WTC11 (cell line): ENCODE data around the gene CHST14. TPM values are rescaled to one million over a fixed set of nuclear protein-coding genes. Genes with fewer than 3 reads are reported as not detected.

Source experiments
- CBFB ChIP-seq: sonication (generic); formaldehyde crosslinking; IDR thresholded peaks from 2 replicates; pipeline ENCODE4 v1.8.1; 2022; ENCODE audit warnings: mild to moderate bottlenecking, low read depth, missing genetic modification reagents
- GRHL2 ChIP-seq: fragments of 250-450 bp; sonication (Bioruptor Pico); IDR thresholded peaks from 2 replicates; pipeline ENCODE4 v1.8.0; 2022; ENCODE audit warnings: mild to moderate bottlenecking, moderate library complexity; ENCODE audit not compliant: insufficient replicate concordance, severe bottlenecking
- HMGA2 ChIP-seq: fragments of 250-450 bp; sonication (Bioruptor Pico); IDR thresholded peaks from 2 replicates; pipeline ENCODE4 v1.4.0; 2021; ENCODE audit warnings: mild to moderate bottlenecking, moderate library complexity
- NR2C2 ChIP-seq: sonication (generic); formaldehyde crosslinking; IDR thresholded peaks from 2 replicates; pipeline ENCODE4 v1.8.0; 2022; ENCODE audit warnings: mild to moderate bottlenecking, missing genetic modification reagents
- PRRX2 ChIP-seq: fragments of 250-450 bp; sonication (Bioruptor Pico); IDR thresholded peaks from 2 replicates; pipeline ENCODE4 v1.8.0; 2021; ENCODE audit warnings: mild to moderate bottlenecking
- SP1 ChIP-seq: sonication (generic); formaldehyde crosslinking; conservative IDR thresholded peaks from 2 replicates; pipeline ENCODE4 v1.8.1; 2022; ENCODE audit warnings: missing genetic modification reagents
- TEAD1 ChIP-seq: sonication (generic); formaldehyde crosslinking; IDR thresholded peaks from 2 replicates; pipeline ENCODE4 v1.8.0; 2022; ENCODE audit warnings: mild to moderate bottlenecking, missing genetic modification reagents
- TEAD4 ChIP-seq: sonication (generic); formaldehyde crosslinking; IDR thresholded peaks from 2 replicates; pipeline ENCODE4 v1.8.0; 2022; ENCODE audit warnings: mild to moderate bottlenecking, missing genetic modification reagents
- ZNF121 ChIP-seq: sonication (generic); formaldehyde crosslinking; IDR thresholded peaks from 2 replicates; pipeline ENCODE4 v1.8.0; 2023; ENCODE audit warnings: missing genetic modification reagents
- ZNF423 ChIP-seq: fragments of 250-450 bp; sonication (Bioruptor Pico); IDR thresholded peaks from 2 replicates; pipeline ENCODE4 v2.1.2; 2022; ENCODE audit warnings: mild to moderate bottlenecking, moderate library complexity
- ZNF671 ChIP-seq: fragments of 250-450 bp; sonication (Bioruptor Pico); IDR thresholded peaks from 2 replicates; pipeline ENCODE4 v1.8.0; 2021; ENCODE audit warnings: mild to moderate bottlenecking
- total RNA-seq: library from RNA; stranded (reverse); gene quantifications from 3 replicates; pipeline ENCODE4 v1.2.3, GENCODE V29; 2021
- TF ChIP-seq, protein P1 (sequence below): sonication (generic); formaldehyde crosslinking; IDR thresholded peaks from 2 replicates; pipeline ENCODE4 v1.8.1; 2022; ENCODE audit warnings: low read depth, missing genetic modification reagents, borderline replicate concordance
- TF ChIP-seq, protein P2 (sequence below): fragments of 250-450 bp; sonication (Bioruptor Pico); IDR thresholded peaks from 2 replicates; pipeline ENCODE4 v1.8.0; 2021; ENCODE audit warnings: mild to moderate bottlenecking
- TF ChIP-seq, protein P3 (sequence below): sonication (generic); formaldehyde crosslinking; IDR thresholded peaks from 2 replicates; pipeline ENCODE4 v1.8.0; 2023; ENCODE audit warnings: missing genetic modification reagents
- TF ChIP-seq, protein P4 (sequence below): fragments of 250-450 bp; sonication (Bioruptor Pico); IDR thresholded peaks from 2 replicates; pipeline ENCODE4 v1.9.0; 2021; ENCODE audit warnings: moderate library complexity, mild to moderate bottlenecking, inconsistent platforms, borderline replicate concordance
- TF ChIP-seq, protein P5 (sequence below): sonication (generic); formaldehyde crosslinking; IDR thresholded peaks from 2 replicates; pipeline ENCODE4 v1.8.0; 2022; ENCODE audit warnings: missing genetic modification reagents
- TF ChIP-seq, protein P6 (sequence below): sonication (generic); formaldehyde crosslinking; IDR thresholded peaks from 2 replicates; pipeline ENCODE4 v1.8.0; 2022; ENCODE audit warnings: mild to moderate bottlenecking, missing genetic modification reagents
- TF ChIP-seq, protein P7 (sequence below): fragments of 250-450 bp; sonication (Bioruptor Pico); IDR thresholded peaks from 2 replicates; pipeline ENCODE4 v1.9.0; 2021; ENCODE audit warnings: mild to moderate bottlenecking
- TF ChIP-seq, protein P8 (sequence below): sonication (generic); formaldehyde crosslinking; IDR thresholded peaks from 2 replicates; pipeline ENCODE4 v1.8.1; 2022; ENCODE audit warnings: mild to moderate bottlenecking, missing genetic modification reagents, moderate library complexity, borderline replicate concordance

CHST14 gene
- total RNA-seq, 1 experiment from 2014 or later: 21.3 TPM

DNA sequence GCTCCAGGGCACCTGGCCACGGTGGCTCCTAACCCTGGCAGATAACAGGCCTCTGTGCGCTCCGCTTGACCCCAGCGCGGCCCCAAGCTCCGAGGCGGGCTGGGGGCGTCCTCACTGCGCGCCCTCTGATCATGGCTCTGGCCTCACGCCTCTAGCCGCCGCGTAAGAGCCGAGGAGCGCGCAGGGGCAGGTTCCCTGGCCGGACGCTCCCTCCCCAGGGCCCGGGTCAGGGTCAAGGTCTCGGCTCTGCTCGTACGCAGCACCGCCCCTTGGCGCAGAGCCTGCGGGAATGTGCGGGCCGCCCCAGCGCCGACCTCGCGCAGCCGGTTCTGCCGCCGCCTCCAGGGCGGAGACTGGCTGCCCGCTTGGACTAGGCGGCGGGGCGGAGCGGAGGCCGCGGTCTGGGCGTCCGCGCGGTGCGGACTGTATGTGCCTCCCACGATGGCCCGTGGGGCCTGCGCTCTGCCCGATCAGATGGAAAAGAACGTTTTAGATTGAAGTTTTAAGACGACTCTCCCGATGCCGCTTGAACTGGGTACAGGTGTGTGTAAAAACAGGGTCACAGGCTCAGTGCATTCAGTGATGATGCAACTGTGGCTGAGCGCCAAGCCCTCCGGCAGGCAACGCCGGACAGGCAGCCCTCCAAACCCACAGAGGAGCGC lies 40.8 kb downstream of the CHST14 start (continued):
- TF ChIP-seq, protein P1, sequence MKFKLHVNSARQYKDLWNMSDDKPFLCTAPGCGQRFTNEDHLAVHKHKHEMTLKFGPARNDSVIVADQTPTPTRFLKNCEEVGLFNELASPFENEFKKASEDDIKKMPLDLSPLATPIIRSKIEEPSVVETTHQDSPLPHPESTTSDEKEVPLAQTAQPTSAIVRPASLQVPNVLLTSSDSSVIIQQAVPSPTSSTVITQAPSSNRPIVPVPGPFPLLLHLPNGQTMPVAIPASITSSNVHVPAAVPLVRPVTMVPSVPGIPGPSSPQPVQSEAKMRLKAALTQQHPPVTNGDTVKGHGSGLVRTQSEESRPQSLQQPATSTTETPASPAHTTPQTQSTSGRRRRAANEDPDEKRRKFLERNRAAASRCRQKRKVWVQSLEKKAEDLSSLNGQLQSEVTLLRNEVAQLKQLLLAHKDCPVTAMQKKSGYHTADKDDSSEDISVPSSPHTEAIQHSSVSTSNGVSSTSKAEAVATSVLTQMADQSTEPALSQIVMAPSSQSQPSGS (CRISPR knock-in tag): no peak
- TF ChIP-seq, protein P2, sequence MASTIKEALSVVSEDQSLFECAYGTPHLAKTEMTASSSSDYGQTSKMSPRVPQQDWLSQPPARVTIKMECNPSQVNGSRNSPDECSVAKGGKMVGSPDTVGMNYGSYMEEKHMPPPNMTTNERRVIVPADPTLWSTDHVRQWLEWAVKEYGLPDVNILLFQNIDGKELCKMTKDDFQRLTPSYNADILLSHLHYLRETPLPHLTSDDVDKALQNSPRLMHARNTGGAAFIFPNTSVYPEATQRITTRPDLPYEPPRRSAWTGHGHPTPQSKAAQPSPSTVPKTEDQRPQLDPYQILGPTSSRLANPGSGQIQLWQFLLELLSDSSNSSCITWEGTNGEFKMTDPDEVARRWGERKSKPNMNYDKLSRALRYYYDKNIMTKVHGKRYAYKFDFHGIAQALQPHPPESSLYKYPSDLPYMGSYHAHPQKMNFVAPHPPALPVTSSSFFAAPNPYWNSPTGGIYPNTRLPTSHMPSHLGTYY (CRISPR knock-in tag): no peak
- TF ChIP-seq GRHL2 (CRISPR knock-in tag) (no peak), TEAD1 (CRISPR knock-in tag) (peak; percentile 80), ZNF671 (no peak), PRRX2 (no peak), SP1 (CRISPR knock-in tag) (peak; percentile 52; the same call in 1 of the 2 replicates), ZNF121 (no peak), CBFB (CRISPR knock-in tag) (no peak), TEAD4 (CRISPR knock-in tag) (no peak), ZNF423 (CRISPR knock-in tag) (no peak), HMGA2 (CRISPR knock-in tag) (no peak), NR2C2 (CRISPR knock-in tag) (no peak)
- TF ChIP-seq, protein P3, sequence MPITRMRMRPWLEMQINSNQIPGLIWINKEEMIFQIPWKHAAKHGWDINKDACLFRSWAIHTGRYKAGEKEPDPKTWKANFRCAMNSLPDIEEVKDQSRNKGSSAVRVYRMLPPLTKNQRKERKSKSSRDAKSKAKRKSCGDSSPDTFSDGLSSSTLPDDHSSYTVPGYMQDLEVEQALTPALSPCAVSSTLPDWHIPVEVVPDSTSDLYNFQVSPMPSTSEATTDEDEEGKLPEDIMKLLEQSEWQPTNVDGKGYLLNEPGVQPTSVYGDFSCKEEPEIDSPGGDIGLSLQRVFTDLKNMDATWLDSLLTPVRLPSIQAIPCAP (CRISPR knock-in tag): no peak
- TF ChIP-seq, protein P4, sequence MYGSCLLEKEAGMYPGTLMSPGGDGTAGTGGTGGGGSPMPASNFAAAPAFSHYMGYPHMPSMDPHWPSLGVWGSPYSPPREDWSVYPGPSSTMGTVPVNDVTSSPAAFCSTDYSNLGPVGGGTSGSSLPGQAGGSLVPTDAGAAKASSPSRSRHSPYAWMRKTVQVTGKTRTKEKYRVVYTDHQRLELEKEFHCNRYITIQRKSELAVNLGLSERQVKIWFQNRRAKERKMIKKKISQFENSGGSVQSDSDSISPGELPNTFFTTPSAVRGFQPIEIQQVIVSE (CRISPR knock-in tag): no peak
- TF ChIP-seq, protein P5, sequence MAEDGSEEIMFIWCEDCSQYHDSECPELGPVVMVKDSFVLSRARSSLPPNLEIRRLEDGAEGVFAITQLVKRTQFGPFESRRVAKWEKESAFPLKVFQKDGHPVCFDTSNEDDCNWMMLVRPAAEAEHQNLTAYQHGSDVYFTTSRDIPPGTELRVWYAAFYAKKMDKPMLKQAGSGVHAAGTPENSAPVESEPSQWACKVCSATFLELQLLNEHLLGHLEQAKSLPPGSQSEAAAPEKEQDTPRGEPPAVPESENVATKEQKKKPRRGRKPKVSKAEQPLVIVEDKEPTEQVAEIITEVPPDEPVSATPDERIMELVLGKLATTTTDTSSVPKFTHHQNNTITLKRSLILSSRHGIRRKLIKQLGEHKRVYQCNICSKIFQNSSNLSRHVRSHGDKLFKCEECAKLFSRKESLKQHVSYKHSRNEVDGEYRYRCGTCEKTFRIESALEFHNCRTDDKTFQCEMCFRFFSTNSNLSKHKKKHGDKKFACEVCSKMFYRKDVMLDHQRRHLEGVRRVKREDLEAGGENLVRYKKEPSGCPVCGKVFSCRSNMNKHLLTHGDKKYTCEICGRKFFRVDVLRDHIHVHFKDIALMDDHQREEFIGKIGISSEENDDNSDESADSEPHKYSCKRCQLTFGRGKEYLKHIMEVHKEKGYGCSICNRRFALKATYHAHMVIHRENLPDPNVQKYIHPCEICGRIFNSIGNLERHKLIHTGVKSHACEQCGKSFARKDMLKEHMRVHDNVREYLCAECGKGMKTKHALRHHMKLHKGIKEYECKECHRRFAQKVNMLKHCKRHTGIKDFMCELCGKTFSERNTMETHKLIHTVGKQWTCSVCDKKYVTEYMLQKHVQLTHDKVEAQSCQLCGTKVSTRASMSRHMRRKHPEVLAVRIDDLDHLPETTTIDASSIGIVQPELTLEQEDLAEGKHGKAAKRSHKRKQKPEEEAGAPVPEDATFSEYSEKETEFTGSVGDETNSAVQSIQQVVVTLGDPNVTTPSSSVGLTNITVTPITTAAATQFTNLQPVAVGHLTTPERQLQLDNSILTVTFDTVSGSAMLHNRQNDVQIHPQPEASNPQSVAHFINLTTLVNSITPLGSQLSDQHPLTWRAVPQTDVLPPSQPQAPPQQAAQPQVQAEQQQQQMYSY: no peak; the same call in 1 of the 2 replicates
- TF ChIP-seq, protein P6, sequence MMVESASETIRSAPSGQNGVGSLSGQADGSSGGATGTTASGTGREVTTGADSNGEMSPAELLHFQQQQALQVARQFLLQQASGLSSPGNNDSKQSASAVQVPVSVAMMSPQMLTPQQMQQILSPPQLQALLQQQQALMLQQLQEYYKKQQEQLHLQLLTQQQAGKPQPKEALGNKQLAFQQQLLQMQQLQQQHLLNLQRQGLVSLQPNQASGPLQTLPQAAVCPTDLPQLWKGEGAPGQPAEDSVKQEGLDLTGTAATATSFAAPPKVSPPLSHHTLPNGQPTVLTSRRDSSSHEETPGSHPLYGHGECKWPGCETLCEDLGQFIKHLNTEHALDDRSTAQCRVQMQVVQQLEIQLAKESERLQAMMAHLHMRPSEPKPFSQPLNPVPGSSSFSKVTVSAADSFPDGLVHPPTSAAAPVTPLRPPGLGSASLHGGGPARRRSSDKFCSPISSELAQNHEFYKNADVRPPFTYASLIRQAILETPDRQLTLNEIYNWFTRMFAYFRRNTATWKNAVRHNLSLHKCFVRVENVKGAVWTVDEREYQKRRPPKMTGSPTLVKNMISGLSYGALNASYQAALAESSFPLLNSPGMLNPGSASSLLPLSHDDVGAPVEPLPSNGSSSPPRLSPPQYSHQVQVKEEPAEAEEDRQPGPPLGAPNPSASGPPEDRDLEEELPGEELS (CRISPR knock-in tag): peak; percentile 46
- TF ChIP-seq, protein P7, sequence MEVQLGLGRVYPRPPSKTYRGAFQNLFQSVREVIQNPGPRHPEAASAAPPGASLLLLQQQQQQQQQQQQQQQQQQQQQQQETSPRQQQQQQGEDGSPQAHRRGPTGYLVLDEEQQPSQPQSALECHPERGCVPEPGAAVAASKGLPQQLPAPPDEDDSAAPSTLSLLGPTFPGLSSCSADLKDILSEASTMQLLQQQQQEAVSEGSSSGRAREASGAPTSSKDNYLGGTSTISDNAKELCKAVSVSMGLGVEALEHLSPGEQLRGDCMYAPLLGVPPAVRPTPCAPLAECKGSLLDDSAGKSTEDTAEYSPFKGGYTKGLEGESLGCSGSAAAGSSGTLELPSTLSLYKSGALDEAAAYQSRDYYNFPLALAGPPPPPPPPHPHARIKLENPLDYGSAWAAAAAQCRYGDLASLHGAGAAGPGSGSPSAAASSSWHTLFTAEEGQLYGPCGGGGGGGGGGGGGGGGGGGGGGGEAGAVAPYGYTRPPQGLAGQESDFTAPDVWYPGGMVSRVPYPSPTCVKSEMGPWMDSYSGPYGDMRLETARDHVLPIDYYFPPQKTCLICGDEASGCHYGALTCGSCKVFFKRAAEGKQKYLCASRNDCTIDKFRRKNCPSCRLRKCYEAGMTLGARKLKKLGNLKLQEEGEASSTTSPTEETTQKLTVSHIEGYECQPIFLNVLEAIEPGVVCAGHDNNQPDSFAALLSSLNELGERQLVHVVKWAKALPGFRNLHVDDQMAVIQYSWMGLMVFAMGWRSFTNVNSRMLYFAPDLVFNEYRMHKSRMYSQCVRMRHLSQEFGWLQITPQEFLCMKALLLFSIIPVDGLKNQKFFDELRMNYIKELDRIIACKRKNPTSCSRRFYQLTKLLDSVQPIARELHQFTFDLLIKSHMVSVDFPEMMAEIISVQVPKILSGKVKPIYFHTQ (CRISPR knock-in tag): no peak
- TF ChIP-seq, protein P8, sequence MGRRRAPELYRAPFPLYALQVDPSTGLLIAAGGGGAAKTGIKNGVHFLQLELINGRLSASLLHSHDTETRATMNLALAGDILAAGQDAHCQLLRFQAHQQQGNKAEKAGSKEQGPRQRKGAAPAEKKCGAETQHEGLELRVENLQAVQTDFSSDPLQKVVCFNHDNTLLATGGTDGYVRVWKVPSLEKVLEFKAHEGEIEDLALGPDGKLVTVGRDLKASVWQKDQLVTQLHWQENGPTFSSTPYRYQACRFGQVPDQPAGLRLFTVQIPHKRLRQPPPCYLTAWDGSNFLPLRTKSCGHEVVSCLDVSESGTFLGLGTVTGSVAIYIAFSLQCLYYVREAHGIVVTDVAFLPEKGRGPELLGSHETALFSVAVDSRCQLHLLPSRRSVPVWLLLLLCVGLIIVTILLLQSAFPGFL (CRISPR knock-in tag): 0 out of 2 replicates have a peak, but pooled peaks have one; percentile 69
